Measurements from ENCODE around the gene NXF2B. TPM values are rescaled to one million over a fixed set of nuclear protein-coding genes. Genes with fewer than 3 reads are reported as not detected.
A peak's percentile ranks its signal among the peaks of the same experiment; 100 is the strongest.
"Not testable (repeated sequence)": the region's sequence is repeated elsewhere in the genome, so short reads cannot be mapped to it uniquely, and the experiment has no call there.

The NXF2B gene
- polyA plus RNA-seq (2013, experiment 1 of 2; ENCODE audit: insufficient read length): not detected
- polyA plus RNA-seq (2013, experiment 2 of 2; ENCODE audit: insufficient read length): not detected

GRCh38 chrX:102439908-102440307, at the start of gene NXF2B:
NXF2B (minus strand) TSS chrX:102440008; CDS start chrX:102380036, 59,972 bp downstream.
- not testable (repeated sequence) for DNase-seq

GRCh38 chrX:102478765-102479164, 39.0 kb upstream of the NXF2B start:
- not testable (repeated sequence) for DNase-seq

- not testable (repeated sequence) for DNase-seq
Measured at GRCh38 chrX:102471762-102472220, 32.0 kb upstream of the NXF2B start, which contains the start of gene TCP11X2. TCP11X2 (minus strand) TSS chrX:102471812.

- not testable (repeated sequence) for DNase-seq
Measured at GRCh38 chrX:102470215-102470614, 30.4 kb upstream of the NXF2B start.

GRCh38 chrX:102458615-102459014, 18.8 kb upstream of the NXF2B start:
- not testable (repeated sequence) for DNase-seq

- not testable (repeated sequence) for DNase-seq
Measured at GRCh38 chrX:102414493-102414892, 25.3 kb downstream of the NXF2B start.

- DNase-seq: peak; percentile 5
Measured at GRCh38 chrX:102345916-102346315, 93.9 kb downstream of the NXF2B start.

GRCh38 chrX:102341867-102342266, 97.9 kb downstream of the NXF2B start:
- DNase-seq: no peak

GRCh38 chrX:102339312-102340298, 100.2 kb downstream of the NXF2B start:
- DNase-seq: no peak

GRCh38 chrX:102338162-102338561, 101.6 kb downstream of the NXF2B start:
- no peak for DNase-seq
